ENCODE data around the gene TNFRSF9. TPM values are rescaled to one million over a fixed set of nuclear protein-coding genes. Genes with fewer than 3 reads are reported as not detected.

TNFRSF9 gene
- polyA plus RNA-seq, 1 donor (not counting 4 experiments of a cell fraction or from before 2014, with no cell fraction given), result not detected

DNA sequence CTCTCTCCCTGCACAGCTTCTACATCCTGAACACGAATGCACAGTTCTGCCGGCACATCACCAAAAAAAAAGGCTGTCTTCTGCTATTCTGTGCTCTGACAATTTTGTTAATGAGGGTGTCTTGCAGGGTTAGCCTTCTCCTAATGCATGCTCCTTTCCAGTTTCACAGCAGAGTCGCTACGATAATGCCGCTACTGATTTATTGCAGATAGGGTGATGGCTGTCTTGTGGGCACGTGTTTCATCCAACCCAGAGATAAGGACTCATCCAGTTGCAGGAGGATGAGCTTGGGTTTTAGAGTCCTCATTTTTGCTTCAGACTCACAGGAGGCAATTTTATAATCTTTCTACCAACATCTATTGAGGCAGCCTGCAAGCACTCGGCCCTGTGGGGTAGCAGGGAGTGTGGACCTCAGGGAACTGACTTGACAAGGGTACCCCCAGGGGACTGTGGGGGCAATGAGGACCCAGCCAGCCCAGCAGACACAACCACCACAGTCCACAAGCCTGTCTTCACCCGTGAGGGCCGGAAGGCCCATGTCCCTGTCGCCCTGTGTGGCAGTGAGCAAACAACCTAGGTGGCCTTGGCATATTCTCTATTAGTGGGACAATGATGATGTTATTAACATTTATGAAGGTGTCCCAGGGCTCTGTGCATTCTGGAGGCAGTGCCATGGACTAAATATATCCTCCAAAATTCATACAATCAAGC is 72.4 kb downstream of the TNFRSF9 start:
- no peaks in the 10 kb centered on the region for H3K79me2 ChIP-seq (ENCODE audit: control insufficient read depth, insufficient read depth, low read length)
- dilution Hi-C loops (cut with MboI; ENCODE audit: extremely low pct_ligation_motif_present, low sequenced_read_pairs), result no loop called here
- H3K9ac ChIP-seq (ENCODE audit: control insufficient read depth, extremely low read depth, insufficient read depth, low read length), result no peak overlapping the region
- H2AFZ ChIP-seq (ENCODE audit: control insufficient read depth, low read length), result no peak overlapping the region
- TF ChIP-seq EZH2 (IDR thresholded peaks at IDR 0.05; ENCODE audit: low read length), result no peak
- no peaks in the 10 kb centered on the region for H3K9me1 ChIP-seq (ENCODE audit: control insufficient read depth, extremely low read depth, insufficient read depth, low read length)
- FAIRE-seq, result no peak
- H3K27me3 ChIP-seq (ENCODE audit: control insufficient read depth, extremely low read depth, insufficient read depth, low read length), result no peaks in the 10 kb centered on the region
- DNase-seq (ENCODE audit: low read depth, low spot score), result no peak
- H3K4me2 ChIP-seq (ENCODE audit: control insufficient read depth, extremely low read depth, insufficient read depth, low read depth, low read length), result no peak overlapping the region
- H3K36me3 ChIP-seq (ENCODE audit: control insufficient read depth in 2 of 2, extremely low read depth in 1 of 2, insufficient read depth in 2 of 2, low read length in 2 of 2), result no peaks in the 10 kb centered on the region
- no peak overlapping the region for H3K4me3 ChIP-seq (ENCODE audit: control insufficient read depth in 2 of 3, extremely low read depth in 1 of 3, insufficient read depth in 2 of 3, low read depth in 1 of 3, low read length in 3 of 3)
- H3K27ac ChIP-seq (ENCODE audit: control insufficient read depth, insufficient read depth, low read length), result no peak overlapping the region
- H3K4me1 ChIP-seq (ENCODE audit: control insufficient read depth, extremely low read depth, insufficient read depth, low read length), result no peaks in the 10 kb centered on the region
- no peaks in the 10 kb centered on the region for H4K20me1 ChIP-seq (ENCODE audit: control insufficient read depth, extremely low read depth, insufficient read depth, low read length)
- H3K9me3 ChIP-seq (ENCODE audit: control insufficient read depth, low read depth, low read length), result no peaks in the 10 kb centered on the region

DNA sequence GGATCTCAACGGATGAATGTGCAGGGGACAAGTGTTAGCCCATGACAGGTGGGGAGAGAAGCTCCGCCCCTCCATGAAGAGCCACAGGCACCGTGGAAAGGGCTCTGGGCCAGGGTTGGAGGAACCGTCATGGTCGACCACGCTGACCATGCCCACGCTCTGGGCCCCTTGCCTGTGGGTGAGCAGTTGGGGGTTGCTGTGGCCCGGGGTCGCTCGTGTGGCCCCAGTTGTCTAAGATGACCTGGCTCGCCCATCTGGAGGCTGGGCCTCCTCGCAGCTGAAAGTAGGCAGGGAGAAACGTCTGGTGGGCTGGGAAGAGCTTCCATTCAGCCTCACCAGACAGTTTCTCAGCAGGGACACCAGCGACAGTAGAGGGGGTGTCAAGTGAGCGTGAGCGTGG is 74.7 kb downstream of the TNFRSF9 start:
- dilution Hi-C loops (cut with MboI; ENCODE audit: extremely low pct_ligation_motif_present, low sequenced_read_pairs), result no loop called here
- Histone ChIP-seq H3K9me3 (ENCODE audit: control insufficient read depth, low read depth, low read length) (no peaks in the 10 kb centered on the region), H3K4me1 (ENCODE audit: control insufficient read depth, extremely low read depth, insufficient read depth, low read length) (no peaks in the 10 kb centered on the region), H3K36me3 (ENCODE audit: control insufficient read depth in 2 of 2, extremely low read depth in 1 of 2, insufficient read depth in 2 of 2, low read length in 2 of 2) (no peaks in the 10 kb centered on the region), H3K79me2 (ENCODE audit: control insufficient read depth, insufficient read depth, low read length) (no peaks in the 10 kb centered on the region), H3K27ac (ENCODE audit: control insufficient read depth, insufficient read depth, low read length) (no peak overlapping the region), H2AFZ (ENCODE audit: control insufficient read depth, low read length) (no peak overlapping the region), H3K9ac (ENCODE audit: control insufficient read depth, extremely low read depth, insufficient read depth, low read length) (no peak overlapping the region), H4K20me1 (ENCODE audit: control insufficient read depth, extremely low read depth, insufficient read depth, low read length) (no peaks in the 10 kb centered on the region), H3K27me3 (ENCODE audit: control insufficient read depth, extremely low read depth, insufficient read depth, low read length) (no peaks in the 10 kb centered on the region), H3K4me2 (ENCODE audit: control insufficient read depth, extremely low read depth, insufficient read depth, low read depth, low read length) (no peak overlapping the region), H3K4me3 (ENCODE audit: control insufficient read depth in 2 of 3, extremely low read depth in 1 of 3, insufficient read depth in 2 of 3, low read depth in 1 of 3, low read length in 3 of 3) (no peak overlapping the region), H3K9me1 (ENCODE audit: control insufficient read depth, extremely low read depth, insufficient read depth, low read length) (no peaks in the 10 kb centered on the region)
- no peak for DNase-seq (ENCODE audit: low read depth, low spot score)
- no peak for TF ChIP-seq EZH2 (IDR thresholded peaks at IDR 0.05; ENCODE audit: low read length)
- no peak for TF ChIP-seq CTCF (optimal IDR thresholded peaks at IDR 0.05 in 1 of 3, IDR thresholded peaks at IDR 0.05 in 1 of 3, conservative IDR thresholded peaks at IDR 0.05 in 1 of 3; ENCODE audit: extremely low read depth in 1 of 3, insufficient read depth in 2 of 3, low read length in 3 of 3)
- FAIRE-seq, result no peak

Small RNA genes within 50 kb of the gene (small RNA-seq; reads per million reads assigned to genes)
- gene RF00019 (ENCODE audit: insufficient read length in 3 of 3, low read depth in 3 of 3, low replicate concordance in 1 of 3), result 0 reads per million in 3 experiments

Other genes starting within 250 kb of the TNFRSF9 start
- 169 to 219 TPM (median 200 TPM) in 3 replicates for gene VAMP3, start 169.5 kb downstream of the TNFRSF9 start, polyA plus RNA-seq
- gene PER3, start 156.5 kb downstream of the TNFRSF9 start, polyA plus RNA-seq, result 3.9 to 7.2 TPM (median 7.0 TPM) in 3 replicates
- gene UTS2, start 87.8 kb downstream of the TNFRSF9 start, polyA plus RNA-seq, result not detected in 3 replicates
- gene PARK7, start 20.9 kb upstream of the TNFRSF9 start, polyA plus RNA-seq, result 296 to 502 TPM (median 471 TPM) in 3 replicates
- gene ERRFI1, start 85.5 kb upstream of the TNFRSF9 start, polyA plus RNA-seq, result 75.7 to 130 TPM (median 97.0 TPM) in 3 replicates

Measured in keratinocyte (primary cell).